GM12874 (cell line): ENCODE measurements around the gene PLD2.
A peak's percentile ranks its signal among the peaks of the same experiment; 100 is the strongest.

ENCODE experiments used
- CTCF ChIP-seq: IDR thresholded peaks from 2 replicates; pipeline ENCODE4 v1.5.1; 2011; ENCODE audit warnings: low read depth, mild to moderate bottlenecking, control low read depth, low read length, moderate library complexity; ENCODE audit not compliant: insufficient read depth

PLD2 gene

GRCh38 chr17:4807605-4808377 is 839 bp downstream of the PLD2 start:
- TF ChIP-seq CTCF, result no peak

- no peak for TF ChIP-seq CTCF
Observed at GRCh38 chr17:4808378-4808767, 1.4 kb downstream of the PLD2 start.

- TF ChIP-seq CTCF, result no peak
Observed at GRCh38 chr17:4810696-4811290, 3.8 kb downstream of the PLD2 start.

GRCh38 chr17:4811471-4811870 is 4.5 kb downstream of the PLD2 start:
- TF ChIP-seq CTCF, result no peak

GRCh38 chr17:4812690-4813089 is 5.7 kb downstream of the PLD2 start:
- TF ChIP-seq CTCF, result no peak

- 0 out of 2 replicates have a peak, but pooled peaks have one; percentile 31 for TF ChIP-seq CTCF
Observed at GRCh38 chr17:4815043-4815675, 8.2 kb downstream of the PLD2 start.

GRCh38 chr17:4816826-4817225 is 9.9 kb downstream of the PLD2 start:
- no peak for TF ChIP-seq CTCF
